Right forelimb (tissue), 1 donor: ENCODE results near the gene UBE2L5.
"Not testable (repeated sequence)": the region's sequence is repeated elsewhere in the genome, so short reads cannot be mapped to it uniquely, and the experiment has no call there.

Source experiments
- DNase-seq: peaks from one replicate; pipeline ENCODE4 v3.0.0-alpha.2; 2018

UBE2L5 gene

GRCh38 chr13:30440910-30441703, 18.8 kb downstream of the UBE2L5 start:
- DNase-seq: no peak

GRCh38 chr13:30442926-30443325, 20.6 kb downstream of the UBE2L5 start:
- no peak for DNase-seq

- not testable (repeated sequence) for DNase-seq
Measured at GRCh38 chr13:30443491-30443890, 21.2 kb downstream of the UBE2L5 start.

- no peak for DNase-seq
Measured at GRCh38 chr13:30443957-30444404, 21.7 kb downstream of the UBE2L5 start.

- no peak for DNase-seq
Measured at GRCh38 chr13:30446126-30446500, 23.8 kb downstream of the UBE2L5 start.

GRCh38 chr13:30448441-30448840, 26.1 kb downstream of the UBE2L5 start:
- no peak for DNase-seq

GRCh38 chr13:30450066-30450465, 27.8 kb downstream of the UBE2L5 start:
- no peak for DNase-seq

- not testable (repeated sequence) for DNase-seq
Measured at GRCh38 chr13:30451476-30451875, 29.2 kb downstream of the UBE2L5 start.

GRCh38 chr13:30453727-30454126, 31.4 kb downstream of the UBE2L5 start:
- no peak for DNase-seq

- DNase-seq: no peak
Measured at GRCh38 chr13:30454991-30455390, 32.7 kb downstream of the UBE2L5 start.

GRCh38 chr13:30456290-30456689, 34.0 kb downstream of the UBE2L5 start:
- DNase-seq: no peak

GRCh38 chr13:30457306-30457891, 35.1 kb downstream of the UBE2L5 start:
- no peak for DNase-seq

- not testable (repeated sequence) for DNase-seq
Measured at GRCh38 chr13:30461279-30462066, 39.2 kb downstream of the UBE2L5 start.

- no peak for DNase-seq
Measured at GRCh38 chr13:30463787-30464495, 41.6 kb downstream of the UBE2L5 start.

GRCh38 chr13:30464496-30465342, 42.4 kb downstream of the UBE2L5 start:
- DNase-seq: peak; percentile 92

- peak; percentile 56 for DNase-seq
Measured at GRCh38 chr13:30465343-30465592, 43.0 kb downstream of the UBE2L5 start.

- DNase-seq: peak; percentile 98
Measured at GRCh38 chr13:30465593-30466357, 43.5 kb downstream of the UBE2L5 start, which contains the start of gene HMGB1. HMGB1 (minus strand) TSS chr13:30465936; CDS start chr13:30463680, 2,256 bp downstream.

- DNase-seq: no peak
Measured at GRCh38 chr13:30466358-30466714, 44.0 kb downstream of the UBE2L5 start.

- no peak for DNase-seq
Measured at GRCh38 chr13:30466841-30467252, 44.6 kb downstream of the UBE2L5 start.

- no peak for DNase-seq
Measured at GRCh38 chr13:30473675-30474074, 51.4 kb downstream of the UBE2L5 start.
